NCI-H82 (cell line): ENCODE data around the gene KYNU.
"Not testable (repeated sequence)": the region's sequence is repeated elsewhere in the genome, so short reads cannot be mapped to it uniquely, and the experiment has no call there.

Experiments used
- DNase-seq: peaks from one replicate; lab custom pipeline; 2025; lab: John Stamatoyannopoulos, UW

Gene KYNU

GRCh38 chr2:142915502-142915901 is 38.0 kb downstream of the KYNU start:
- no peak for DNase-seq

GRCh38 chr2:142918624-142919023 is 41.2 kb downstream of the KYNU start:
- no peak for DNase-seq

- DNase-seq: no peak
Observed at GRCh38 chr2:142920571-142920970, 43.1 kb downstream of the KYNU start.

- DNase-seq: no peak
Observed at GRCh38 chr2:142926445-142926844, 49.0 kb downstream of the KYNU start.

GRCh38 chr2:142930835-142931398 is 53.5 kb downstream of the KYNU start:
- no peak for DNase-seq

- DNase-seq: no peak
Observed at GRCh38 chr2:142933916-142934315, 56.5 kb downstream of the KYNU start.

- no peak for DNase-seq
Observed at GRCh38 chr2:142935563-142936089, 58.2 kb downstream of the KYNU start.

- no peak for DNase-seq
Observed at GRCh38 chr2:142936629-142937028, 59.2 kb downstream of the KYNU start.

- DNase-seq: no peak
Observed at GRCh38 chr2:142937347-142937746, 59.9 kb downstream of the KYNU start.

- no peak for DNase-seq
Observed at GRCh38 chr2:142938240-142938639, 60.8 kb downstream of the KYNU start.

- DNase-seq: no peak
Observed at GRCh38 chr2:142940606-142941223, 63.3 kb downstream of the KYNU start.

GRCh38 chr2:142942690-142943089 is 65.2 kb downstream of the KYNU start:
- no peak for DNase-seq

GRCh38 chr2:142944264-142944663 is 66.8 kb downstream of the KYNU start:
- peak; percentile 54 for DNase-seq

- DNase-seq: no peak
Observed at GRCh38 chr2:142944721-142945120, 67.3 kb downstream of the KYNU start.

- no peak for DNase-seq
Observed at GRCh38 chr2:142946941-142947340, 69.5 kb downstream of the KYNU start.

GRCh38 chr2:142948723-142949122 is 71.3 kb downstream of the KYNU start:
- not testable (repeated sequence) for DNase-seq

GRCh38 chr2:142950323-142950722 is 72.9 kb downstream of the KYNU start:
- not testable (repeated sequence) for DNase-seq

GRCh38 chr2:142951190-142952007 is 73.9 kb downstream of the KYNU start:
- no peak for DNase-seq

GRCh38 chr2:142952018-142952417 is 74.6 kb downstream of the KYNU start:
- no peak for DNase-seq

- no peak for DNase-seq
Observed at GRCh38 chr2:142952793-142953494, 75.5 kb downstream of the KYNU start.

GRCh38 chr2:142954493-142954892 is 77.0 kb downstream of the KYNU start:
- no peak for DNase-seq

GRCh38 chr2:142957144-142957543 is 79.7 kb downstream of the KYNU start:
- DNase-seq: no peak
